GM18526 (cell line): ENCODE data around the gene PRRT1B.

Source experiments
- POLR2A ChIP-seq: IDR thresholded peaks from 3 replicates; pipeline ENCODE4 v1.6.1; 2011; ENCODE audit not compliant: insufficient read length; ENCODE audit errors: extremely low read depth

Gene PRRT1B

DNA sequence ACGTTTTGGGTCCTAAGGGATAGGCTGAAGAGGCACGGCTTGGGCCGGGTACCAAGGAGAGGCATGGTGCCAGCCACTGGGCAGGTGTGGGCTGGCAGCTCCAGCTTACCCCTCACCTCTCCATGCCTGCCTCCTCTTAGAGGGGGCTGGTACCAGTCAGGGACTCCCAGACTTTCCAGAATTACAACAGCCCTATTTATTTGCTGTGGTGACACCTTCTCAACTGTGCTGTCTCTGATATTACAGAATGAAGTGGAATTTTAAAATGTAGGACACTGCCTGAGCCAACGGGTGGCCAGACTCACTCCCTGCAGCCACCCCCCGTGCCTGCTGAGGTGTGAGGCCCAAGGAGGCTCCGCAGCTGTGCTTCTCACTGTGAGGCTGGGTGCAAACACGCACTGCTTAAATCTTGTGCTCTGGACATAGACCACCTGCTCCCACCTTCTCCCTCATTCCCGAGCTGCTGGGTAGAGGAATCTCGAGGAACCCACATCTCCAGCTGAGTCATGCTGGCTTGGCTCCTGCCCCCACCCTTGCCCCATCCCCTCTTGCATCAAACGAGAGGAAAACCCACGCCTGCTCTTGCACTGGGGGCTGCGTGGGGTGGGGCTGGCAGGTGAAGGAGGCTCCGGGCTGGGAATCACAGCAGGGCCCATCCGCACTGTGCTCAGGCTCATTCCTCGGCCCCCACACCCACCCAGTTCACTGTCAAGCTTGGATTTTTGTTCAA is 47.9 kb downstream of the PRRT1B start:
- no peak for TF ChIP-seq POLR2A

DNA sequence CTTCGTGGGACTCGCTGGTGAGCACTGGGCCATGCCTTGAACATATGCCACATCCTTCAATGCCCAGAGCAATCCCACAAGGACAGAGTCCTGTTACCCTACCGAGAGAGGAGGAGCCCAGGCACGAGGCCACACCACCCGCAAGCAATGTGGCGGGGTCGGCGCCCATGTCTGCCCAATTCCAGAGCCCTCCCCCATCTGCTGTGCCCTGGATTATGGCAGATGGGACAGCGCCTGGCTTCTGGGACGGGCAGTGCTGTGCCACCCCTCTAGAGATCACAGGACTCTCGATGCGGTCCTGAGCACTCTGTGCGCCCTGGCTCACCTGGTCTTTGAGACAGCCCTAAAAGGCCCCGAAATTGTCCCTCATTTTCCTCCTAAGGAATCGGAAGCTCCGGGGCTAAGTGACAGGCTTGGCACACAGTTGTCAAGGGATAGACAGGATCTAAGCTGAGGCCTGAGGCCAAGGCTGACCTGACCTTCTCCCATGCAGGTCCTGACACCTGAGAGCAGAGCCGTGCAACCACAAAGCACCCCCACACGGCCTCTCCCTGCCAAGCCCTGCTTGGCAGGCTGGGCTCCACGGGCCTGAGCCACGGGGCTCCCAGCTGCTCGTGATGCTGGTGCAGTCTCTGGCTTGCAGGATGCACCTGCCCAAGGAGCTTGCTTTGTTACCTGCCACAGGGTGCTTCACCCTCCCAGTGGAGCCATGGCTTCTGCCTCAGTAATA is 48.8 kb downstream of the PRRT1B start:
- TF ChIP-seq POLR2A: no peak

DNA sequence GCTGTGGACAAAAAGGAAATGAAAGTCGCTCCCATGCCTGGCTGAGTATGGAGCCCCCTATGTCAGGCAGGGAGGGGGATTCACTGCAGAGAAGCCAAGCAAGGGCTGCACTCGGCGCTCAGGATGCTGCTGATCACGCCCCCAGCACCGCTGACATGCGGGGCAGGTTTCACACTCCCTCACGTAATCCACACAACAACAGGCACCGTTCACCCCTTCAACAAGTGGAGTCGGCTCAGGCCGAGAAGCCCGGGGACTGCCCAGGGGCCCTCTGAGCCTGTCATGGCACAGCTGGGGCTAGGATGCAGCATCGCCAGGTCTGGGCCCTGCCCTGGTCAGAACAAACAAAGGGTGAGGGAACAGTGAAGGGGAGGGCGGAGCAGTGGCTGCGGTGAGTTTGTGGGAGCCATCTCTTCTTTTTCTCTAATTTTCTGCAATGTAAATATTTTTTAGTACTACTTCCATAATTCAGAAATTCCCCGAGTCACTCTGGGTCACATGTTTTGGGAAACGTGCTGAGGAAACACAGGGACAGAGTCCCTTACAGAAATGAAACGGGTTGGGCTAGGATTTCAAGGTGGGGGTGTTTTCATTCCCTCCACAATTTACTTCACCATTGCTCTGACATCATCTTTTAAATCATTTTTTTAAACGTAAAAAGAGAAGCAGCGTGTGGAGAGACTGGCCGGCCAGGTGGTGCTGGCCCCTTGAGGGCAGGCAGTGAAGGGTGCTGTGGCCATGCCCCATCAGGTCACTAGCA is 49.8 kb downstream of the PRRT1B start:
- no peak for TF ChIP-seq POLR2A

DNA sequence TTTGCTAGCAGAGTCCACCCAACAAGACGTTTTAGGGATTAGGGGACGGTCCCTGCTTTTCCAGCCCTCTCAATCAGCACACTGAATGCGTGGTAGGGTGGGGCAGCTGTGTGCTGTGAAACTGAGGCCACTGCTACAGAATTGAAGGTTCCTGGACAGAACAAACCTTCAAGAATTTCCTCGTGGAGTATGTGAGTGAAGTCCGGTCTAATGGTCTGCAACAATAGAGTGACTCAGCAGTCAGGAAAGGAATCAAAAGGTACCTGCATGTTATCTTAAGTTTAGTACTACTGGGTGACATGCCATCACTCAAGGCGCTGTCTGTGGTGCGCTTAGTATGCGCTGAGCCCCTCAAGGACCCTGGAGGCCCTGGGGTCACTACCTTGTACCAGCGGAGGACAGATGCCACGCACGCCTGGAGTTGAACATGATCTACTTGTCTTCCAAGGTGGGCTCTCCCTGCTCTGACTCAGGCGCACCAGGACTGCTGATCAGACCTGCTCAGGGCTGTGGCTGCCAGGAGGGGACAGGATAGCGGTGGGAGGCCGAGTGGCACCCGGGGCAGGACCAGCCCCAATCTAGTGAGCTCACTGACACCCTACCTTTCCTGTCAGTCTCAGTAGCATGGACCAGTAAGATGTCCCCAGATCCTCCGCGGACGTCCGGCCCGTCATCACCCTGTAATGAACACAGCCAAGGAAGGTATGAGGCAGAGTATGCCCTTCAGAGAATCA is 50.5 kb downstream of the PRRT1B start:
- no peak for TF ChIP-seq POLR2A

DNA sequence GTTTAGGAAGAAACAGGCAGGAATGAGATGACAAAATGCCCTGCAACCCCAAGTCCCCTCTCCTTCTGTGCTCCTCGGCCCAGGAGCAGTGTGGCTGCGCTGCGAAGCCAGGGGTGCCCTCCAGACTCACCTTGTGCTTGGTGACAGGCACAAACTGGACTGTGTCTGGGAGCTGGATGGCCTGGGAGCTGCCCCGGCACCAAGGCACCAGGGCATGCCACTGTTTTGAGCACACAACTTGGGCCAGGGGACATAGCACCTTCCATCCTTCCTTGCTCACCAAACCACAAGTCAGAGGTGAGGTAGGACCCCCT is 51.1 kb downstream of the PRRT1B start:
- no peak for TF ChIP-seq POLR2A

DNA sequence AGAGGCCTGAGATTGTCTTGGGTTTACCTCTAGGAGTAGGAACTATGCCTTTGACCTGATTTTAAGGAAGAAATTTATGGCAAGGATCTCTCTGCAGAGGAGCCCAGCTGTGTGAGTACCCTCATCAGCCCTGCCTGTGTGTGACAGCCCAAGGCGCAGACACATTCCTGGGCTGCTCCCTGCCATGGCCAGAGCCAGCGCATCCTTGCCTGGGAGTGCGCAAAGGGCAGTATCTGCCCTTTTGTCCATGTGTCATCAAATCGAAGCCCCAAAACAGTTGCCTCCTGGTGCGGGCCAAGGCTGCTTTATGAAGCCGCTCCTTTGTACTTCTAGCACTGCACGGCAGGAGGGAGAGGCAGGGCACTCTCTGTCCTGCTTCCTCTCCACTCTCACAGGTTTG is 51.9 kb downstream of the PRRT1B start:
- TF ChIP-seq POLR2A: no peak

DNA sequence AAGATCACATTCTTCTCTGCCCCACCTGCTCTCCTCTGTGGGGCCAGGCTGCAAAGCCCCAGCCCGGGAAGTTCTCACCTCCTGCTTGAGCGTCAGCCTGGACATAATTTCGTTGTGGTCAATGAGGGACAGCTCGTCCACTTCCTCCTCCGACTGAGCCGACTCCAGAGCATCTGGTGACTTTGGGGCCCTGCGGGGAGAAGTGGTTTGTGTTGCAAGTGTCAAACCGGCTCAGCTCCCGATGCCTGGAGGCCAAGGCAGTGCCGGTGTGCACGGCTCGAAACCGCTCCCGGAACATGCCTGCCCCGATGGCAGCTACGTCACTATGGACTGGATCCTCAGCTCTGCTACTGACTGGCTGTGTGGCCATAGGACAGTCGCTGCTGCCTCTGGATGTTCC is 52.8 kb downstream of the PRRT1B start:
- no peak for TF ChIP-seq POLR2A

DNA sequence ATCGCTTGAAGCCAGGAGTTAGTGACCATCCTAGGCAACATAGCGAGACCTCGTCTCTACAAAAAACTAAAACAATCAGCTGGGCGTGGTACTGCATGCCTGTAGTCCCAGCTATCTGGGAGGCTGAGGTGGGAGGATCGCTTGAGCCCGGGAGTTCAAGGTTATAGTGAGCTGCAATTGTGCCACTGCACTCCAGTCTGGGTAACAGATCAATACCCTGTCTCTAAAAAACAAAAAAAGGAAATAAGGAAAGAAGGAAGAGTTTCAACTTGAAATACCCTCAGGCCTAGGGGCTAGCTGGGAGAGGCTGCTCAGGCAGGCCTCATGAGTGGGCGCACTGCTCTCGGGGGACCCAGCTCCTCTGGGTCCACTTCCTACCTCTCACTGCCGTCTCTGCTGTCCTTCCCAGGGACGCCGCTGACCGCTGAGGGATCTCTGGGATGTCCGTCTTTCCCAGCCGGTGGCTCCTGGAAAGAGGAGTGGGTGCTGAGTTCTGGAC is 56.4 kb downstream of the PRRT1B start:
- no peak for TF ChIP-seq POLR2A

DNA sequence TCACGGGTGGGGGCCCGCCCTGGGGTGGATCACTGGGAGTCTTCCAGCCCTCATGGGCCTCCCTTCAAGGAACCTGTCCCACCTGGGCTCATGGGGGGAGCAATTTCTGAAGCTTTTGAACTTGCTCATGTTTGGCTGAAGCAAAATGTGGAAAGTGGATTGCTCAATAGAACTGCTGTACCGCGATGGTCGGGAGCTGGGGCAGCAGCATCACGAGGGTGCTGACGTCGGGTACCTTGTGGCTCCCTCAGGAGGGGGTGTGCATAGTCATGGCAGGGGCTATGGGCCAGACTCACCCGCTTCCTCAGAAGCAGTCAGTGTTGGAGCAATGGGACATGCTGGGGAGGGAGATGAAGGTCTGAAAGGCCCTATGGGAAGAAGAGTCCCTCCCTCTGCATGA is 57.9 kb downstream of the PRRT1B start:
- no peak for TF ChIP-seq POLR2A

DNA sequence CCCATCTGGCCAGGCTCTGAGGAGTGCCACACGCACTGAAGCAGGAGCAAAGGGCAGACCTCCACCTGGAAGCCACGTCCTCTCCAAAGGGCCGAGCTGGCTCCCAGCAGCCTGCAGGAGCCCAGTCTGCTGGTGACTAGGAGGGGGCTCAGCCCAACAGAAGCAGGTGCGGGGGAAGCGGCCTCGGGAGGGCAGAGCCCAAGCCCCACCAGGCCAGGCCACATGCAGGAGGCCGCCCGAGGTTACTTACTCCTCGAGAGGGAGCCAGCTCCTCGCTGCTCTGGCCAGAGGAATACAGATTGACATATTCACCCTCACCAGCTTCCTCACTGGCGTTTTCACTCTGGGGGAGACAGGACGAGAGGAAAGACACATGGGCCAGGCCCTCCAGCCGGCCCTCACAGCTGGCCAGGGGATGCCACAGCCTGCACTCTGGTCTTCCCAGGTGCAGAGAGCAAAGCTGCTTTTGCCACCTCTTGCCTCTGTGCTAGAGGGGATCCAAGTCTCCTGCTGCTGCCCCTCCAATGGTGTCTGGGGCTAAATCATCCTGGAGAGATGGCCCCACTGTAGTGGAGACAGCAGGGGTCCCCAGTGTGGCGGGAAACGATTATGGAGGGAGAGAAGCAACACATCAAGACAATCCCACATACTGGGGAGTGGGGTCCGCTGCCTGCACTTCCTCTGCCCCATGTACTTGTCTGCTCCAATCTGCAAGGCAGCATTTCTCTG is 58.6 kb downstream of the PRRT1B start:
- TF ChIP-seq POLR2A: no peak

DNA sequence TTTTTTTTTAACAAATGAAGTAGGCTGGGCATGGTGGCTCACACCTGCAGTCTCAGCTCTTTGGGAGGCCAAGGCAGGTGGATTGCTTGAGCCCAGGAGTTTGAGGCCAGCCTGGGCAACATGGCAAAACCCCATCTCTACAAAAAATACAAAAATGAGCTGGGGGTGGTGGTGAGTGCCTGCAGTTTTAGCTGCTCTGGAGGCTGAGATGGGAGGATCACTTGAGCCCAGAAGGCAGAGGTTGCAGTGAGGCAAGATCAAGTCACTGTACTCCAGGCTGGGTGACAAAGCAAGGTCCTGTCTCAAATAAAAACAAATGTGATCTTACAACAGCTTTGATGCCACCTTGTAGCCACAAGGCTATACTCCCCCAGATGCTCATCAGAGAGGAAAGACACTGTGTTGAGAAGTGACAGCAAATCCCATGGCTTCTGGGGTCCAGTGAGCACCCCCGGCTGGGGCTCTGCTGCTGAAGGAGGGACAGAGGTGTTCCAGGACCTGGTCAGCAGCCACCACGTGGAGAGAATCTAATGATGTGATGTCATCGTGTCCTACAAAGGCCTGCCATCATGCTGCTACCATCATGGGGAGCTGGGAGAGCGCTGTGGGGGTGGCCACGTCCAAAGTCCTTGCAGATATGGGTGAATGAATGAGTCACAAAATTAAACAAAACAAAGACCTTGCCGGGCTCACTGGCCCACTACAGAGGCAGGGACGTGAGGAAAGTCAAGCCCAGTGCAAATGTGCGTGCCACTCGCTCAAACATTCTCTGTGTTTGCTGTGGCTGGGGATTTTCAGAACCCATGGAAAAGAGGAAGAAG is 60.7 kb downstream of the PRRT1B start:
- TF ChIP-seq POLR2A: no peak

DNA sequence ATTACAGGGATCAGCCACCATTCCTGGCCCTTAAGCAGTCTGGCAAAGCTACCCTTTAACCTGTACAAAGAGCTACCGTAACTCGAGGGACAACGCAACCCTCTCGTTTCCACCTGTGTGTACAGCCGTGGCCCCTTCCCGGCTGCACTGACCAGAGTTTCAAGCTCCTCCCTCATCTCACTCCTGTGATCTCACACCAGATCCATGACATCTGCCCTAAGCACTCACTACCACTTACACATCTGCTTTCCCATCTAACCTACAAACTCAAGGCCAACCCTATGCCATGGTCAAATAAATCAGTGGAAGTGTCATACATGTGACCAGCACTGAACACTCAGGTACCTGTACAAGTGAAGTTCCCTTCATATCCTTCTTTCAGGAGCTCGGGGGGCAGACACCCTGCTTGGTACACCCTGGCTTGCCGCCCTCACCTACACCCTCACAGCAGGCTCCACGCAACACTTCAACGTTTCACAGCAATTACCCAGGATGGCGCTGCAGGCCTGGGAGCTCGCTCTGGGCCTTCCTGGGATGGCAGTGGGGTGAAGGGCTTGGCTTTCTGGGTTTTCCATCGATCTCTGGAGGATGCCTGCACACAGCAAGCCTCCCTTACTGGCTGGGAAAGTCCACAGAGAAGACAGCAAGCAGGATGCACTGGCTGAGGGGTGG is 61.7 kb downstream of the PRRT1B start:
- TF ChIP-seq POLR2A: no peak

DNA sequence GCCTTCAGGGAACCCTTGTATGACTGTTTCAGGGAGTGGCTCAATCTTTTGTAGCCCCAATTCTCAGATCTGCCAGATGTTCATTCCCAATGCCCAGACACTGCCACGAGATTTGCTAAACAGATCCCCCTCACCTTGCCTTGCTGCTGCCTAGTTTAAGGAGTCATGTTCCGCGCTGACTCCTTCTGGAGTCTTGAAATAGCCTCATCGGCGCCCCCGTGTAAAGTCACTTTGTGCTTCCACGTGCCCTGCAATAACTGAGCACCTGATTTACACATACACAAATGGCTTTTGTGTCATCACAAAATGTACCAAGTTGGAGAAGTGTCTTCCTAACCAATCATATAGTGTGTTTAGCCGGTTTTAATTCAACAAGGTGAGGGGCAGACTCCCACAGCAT is 62.3 kb downstream of the PRRT1B start:
- no peak for TF ChIP-seq POLR2A
